Lower leg skin (tissue), 3 donors: Measurements from ENCODE around the gene DOC2A.

Experiments
- POLR2A ChIP-seq, 2 donors: fragments of 450-650 bp; IDR thresholded peaks; one replicate each; pipeline ENCODE4 v1.6.1; 2016 to 2017; ENCODE audit warnings: antibody characterized with exemption in 2 of 2, mild to moderate bottlenecking in 1 of 2, moderate library complexity in 1 of 2
- TF ChIP-seq, protein P1 (sequence below), 3 donors: fragments of 450-650 bp; IDR thresholded peaks; one replicate each; pipeline ENCODE4 v1.5.1; 2016; ENCODE audit warnings: antibody characterized with exemption in 3 of 3, mild to moderate bottlenecking in 3 of 3, moderate library complexity in 2 of 3

DNA sequence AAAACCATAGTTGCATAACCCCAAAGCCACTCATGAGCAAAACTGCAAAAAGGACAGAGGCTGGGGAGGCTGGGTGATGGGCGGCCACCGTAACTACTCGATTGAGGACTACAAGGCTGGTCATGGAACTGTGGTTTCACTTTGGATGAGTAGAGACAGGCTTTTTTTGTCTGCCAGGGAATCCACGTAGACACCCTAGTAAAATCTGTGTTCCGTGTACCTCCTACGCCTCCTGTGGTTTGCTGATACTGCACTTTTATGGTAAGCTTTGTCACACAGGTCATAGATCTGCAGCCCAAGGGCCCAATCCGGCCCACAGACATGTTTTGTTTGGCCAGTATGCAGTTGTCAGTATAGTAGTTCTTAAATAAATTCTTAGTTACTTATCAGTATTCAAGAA lies 22.4 kb upstream of the DOC2A start:
- TF ChIP-seq, protein P1, sequence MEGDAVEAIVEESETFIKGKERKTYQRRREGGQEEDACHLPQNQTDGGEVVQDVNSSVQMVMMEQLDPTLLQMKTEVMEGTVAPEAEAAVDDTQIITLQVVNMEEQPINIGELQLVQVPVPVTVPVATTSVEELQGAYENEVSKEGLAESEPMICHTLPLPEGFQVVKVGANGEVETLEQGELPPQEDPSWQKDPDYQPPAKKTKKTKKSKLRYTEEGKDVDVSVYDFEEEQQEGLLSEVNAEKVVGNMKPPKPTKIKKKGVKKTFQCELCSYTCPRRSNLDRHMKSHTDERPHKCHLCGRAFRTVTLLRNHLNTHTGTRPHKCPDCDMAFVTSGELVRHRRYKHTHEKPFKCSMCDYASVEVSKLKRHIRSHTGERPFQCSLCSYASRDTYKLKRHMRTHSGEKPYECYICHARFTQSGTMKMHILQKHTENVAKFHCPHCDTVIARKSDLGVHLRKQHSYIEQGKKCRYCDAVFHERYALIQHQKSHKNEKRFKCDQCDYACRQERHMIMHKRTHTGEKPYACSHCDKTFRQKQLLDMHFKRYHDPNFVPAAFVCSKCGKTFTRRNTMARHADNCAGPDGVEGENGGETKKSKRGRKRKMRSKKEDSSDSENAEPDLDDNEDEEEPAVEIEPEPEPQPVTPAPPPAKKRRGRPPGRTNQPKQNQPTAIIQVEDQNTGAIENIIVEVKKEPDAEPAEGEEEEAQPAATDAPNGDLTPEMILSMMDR (IDR thresholded peaks at IDR 0.05) = no peak
- no peak for TF ChIP-seq POLR2A (IDR thresholded peaks at IDR 0.05)
